GM23248 (cell line): ENCODE measurements around the gene SMTNL2. TPM values are rescaled to one million over a fixed set of nuclear protein-coding genes. Genes with fewer than 3 reads are reported as not detected.

Experiments
- DNase-seq: peaks from one replicate; pipeline ENCODE4 v3.0.0-alpha.2; 2015
- H2AFZ ChIP-seq: fragments of 200-600 bp; sonication (generic); 2 replicates; pipeline ENCODE4 v1.6.1; 2016; ENCODE audit warnings: antibody characterized with exemption
- H3F3A ChIP-seq: fragments of 200-600 bp; sonication (generic); 2 replicates; pipeline ENCODE4 v1.6.1; 2016; ENCODE audit warnings: mild to moderate bottlenecking, antibody characterized with exemption, mixed run types; ENCODE audit not compliant: insufficient read depth
- H3K27ac ChIP-seq: fragments of 200-600 bp; sonication (generic); 2 replicates; pipeline ENCODE4 v1.5.1; 2016; ENCODE audit warnings: mild to moderate bottlenecking
- H3K27me3 ChIP-seq: fragments of 200-600 bp; sonication (generic); replicated peaks from 2 replicates; pipeline ENCODE4 v1.6.1; 2016; ENCODE audit warnings: mild to moderate bottlenecking; ENCODE audit not compliant: insufficient read depth
- H3K36me3 ChIP-seq: fragments of 200-600 bp; sonication (generic); 2 replicates; pipeline ENCODE4 v1.6.1; 2016; ENCODE audit warnings: low read depth, mild to moderate bottlenecking
- H3K4me1 ChIP-seq: fragments of 200-600 bp; sonication (generic); 2 replicates; pipeline ENCODE4 v1.6.1; 2016; ENCODE audit warnings: mild to moderate bottlenecking; ENCODE audit not compliant: insufficient read depth
- H3K4me2 ChIP-seq: fragments of 200-600 bp; sonication (generic); one replicate; pipeline ENCODE4 v1.6.1; 2016; ENCODE audit warnings: mild to moderate bottlenecking; ENCODE audit not compliant: unreplicated experiment
- H3K4me3 ChIP-seq: fragments of 200-600 bp; sonication (generic); 2 replicates; pipeline ENCODE4 v1.5.1; 2016; ENCODE audit warnings: mild to moderate bottlenecking
- H3K79me2 ChIP-seq: fragments of 200-600 bp; sonication (generic); 2 replicates; pipeline ENCODE4 v1.6.1; 2016; ENCODE audit warnings: mild to moderate bottlenecking; ENCODE audit not compliant: insufficient read depth
- H3K9ac ChIP-seq: fragments of 200-600 bp; sonication (generic); 2 replicates; pipeline ENCODE4 v1.6.1; 2016; ENCODE audit warnings: mild to moderate bottlenecking
- H3K9me2 ChIP-seq: fragments of 200-600 bp; sonication (generic); 2 replicates; pipeline ENCODE4 v1.6.1; 2016; ENCODE audit warnings: mixed run types, mild to moderate bottlenecking, moderate library complexity; ENCODE audit not compliant: insufficient read depth
- H3K9me3 ChIP-seq: fragments of 200-600 bp; sonication (generic); one replicate; pipeline ENCODE4 v1.6.1; 2017; ENCODE audit warnings: low read depth
- H4K20me1 ChIP-seq: fragments of 200-600 bp; sonication (generic); 2 replicates; pipeline ENCODE4 v1.6.0; 2016; ENCODE audit not compliant: insufficient read depth
- EZH2 ChIP-seq: fragments of 200-600 bp; sonication (generic); IDR thresholded peaks from 2 replicates; pipeline ENCODE4 v1.6.1; 2018; ENCODE audit warnings: antibody characterized with exemption, mild to moderate bottlenecking; ENCODE audit not compliant: insufficient read depth, poor library complexity, severe bottlenecking
- EZH2phosphoT487 ChIP-seq: fragments of 200-600 bp; sonication (generic); IDR thresholded peaks from 2 replicates; pipeline ENCODE4 v1.6.1; 2018; ENCODE audit warnings: antibody characterized with exemption, moderate library complexity, mild to moderate bottlenecking, low read depth; ENCODE audit not compliant: insufficient read depth
- WGBS, 2 experiments: methylation state at CpG; one replicate each; pipeline ENCODE4 v1.1.6; 2015 to 2017; ENCODE audit warnings: low lambda C conversion rate in 2 of 2, low coverage in 1 of 2; ENCODE audit errors: missing lambda C conversion rate in 2 of 2; 5-methylcytosine and 5-hydroxymethylcytosine counted together
- in situ Hi-C: fragments of 300-500 bp; cut with MboI; formaldehyde crosslinking; loops from 2 replicates; pipeline ENCODE4 v1.15.0; 2020
- polyA plus RNA-seq: library from polyadenylated mRNA; unstranded; fragments of >200 nt; fragmentation: Nextera tagmentation; extraction: Ambion mirVana; gene quantifications from 2 replicates; pipeline ENCODE4 v1.2.1, GENCODE V29; 2016
- total RNA-seq: library from RNA; depleted of rRNA; stranded (reverse); fragments of >200 nt; shearing (Covaris generic); gene quantifications from 2 replicates; pipeline ENCODE4 v1.2.3, GENCODE V29; 2014

The SMTNL2 gene
- total and polyA plus RNA-seq, 2 experiments from 2014 or later: not detected

DNA sequence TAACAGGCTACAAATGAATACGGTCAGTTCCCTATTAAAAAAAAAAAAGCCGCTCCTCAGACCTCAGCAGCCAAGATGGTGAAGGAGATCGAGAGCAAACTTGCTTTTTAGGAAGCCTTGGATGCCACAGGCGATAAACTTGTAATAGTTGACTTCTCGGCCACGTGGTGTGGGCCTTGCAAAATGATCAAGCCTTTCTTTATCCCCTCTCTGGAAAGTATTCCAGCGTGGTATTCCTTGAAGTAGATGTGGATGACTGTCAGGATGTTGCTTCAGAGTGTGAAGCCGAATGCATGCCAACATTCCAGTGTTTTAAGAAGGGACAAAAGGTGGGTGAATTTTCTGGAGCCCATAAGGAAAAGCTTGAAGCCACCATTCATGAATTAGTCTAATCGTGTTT lies 12.2 kb upstream of the SMTNL2 start:
- DNase-seq: no peak
- 36 to 39% methylated on average over 9 of the region's 9 CpGs for WGBS, 2 experiments
- no peak for TF ChIP-seq EZH2
- no peak for TF ChIP-seq EZH2phosphoT487

DNA sequence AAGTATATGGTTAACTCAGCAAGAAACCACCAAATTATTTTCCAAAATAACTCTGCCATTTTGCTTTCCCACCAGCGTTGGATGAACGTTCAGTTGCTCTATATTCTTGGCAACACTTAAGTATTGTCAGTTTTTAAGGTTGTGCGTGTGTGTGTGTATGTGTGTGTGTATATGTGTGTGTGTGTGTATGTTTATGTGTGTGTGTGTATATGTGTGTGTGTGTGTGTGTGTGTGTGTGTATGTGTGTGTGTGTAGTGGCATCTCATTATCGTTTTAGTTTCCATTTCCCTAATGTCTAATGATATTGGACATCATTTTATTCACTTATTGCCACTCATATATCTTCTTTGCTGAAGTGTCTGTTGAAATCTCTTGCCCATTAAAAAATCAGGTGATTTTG lies 11.2 kb upstream of the SMTNL2 start:
- 48 to 71% methylated on average over 4 of the region's 4 CpGs for WGBS, 2 experiments
- Histone ChIP-seq H2AFZ (no peak overlapping the region), H3K9ac (no peak overlapping the region), H3K27ac (no peak overlapping the region), H3K4me2 (no peak overlapping the region), H3K36me3 (no peaks in the 10 kb centered on the region), H4K20me1 (no peaks in the 10 kb centered on the region), H3F3A (no peaks in the 10 kb centered on the region), H3K4me1 (no peaks in the 10 kb centered on the region), H3K9me3 (no peaks in the 10 kb centered on the region), H3K79me2 (no peaks in the 10 kb centered on the region), H3K4me3 (no peak overlapping the region), H3K27me3 (0 out of 2 replicates have a peak, but pooled peaks cover 5% of the 10 kb centered on the region), H3K9me2 (no peaks in the 10 kb centered on the region)
- in situ Hi-C loops: no loop called here
- no peak for DNase-seq
- TF ChIP-seq EZH2phosphoT487 (no peak), EZH2 (no peak)

More for the DNA sequence above, 12.2 kb upstream of the SMTNL2 start:
- no peak overlapping the region for H3K4me2 ChIP-seq
- H3F3A ChIP-seq: no peaks in the 10 kb centered on the region
- no peaks in the 10 kb centered on the region for H3K9me3 ChIP-seq
- no peaks in the 10 kb centered on the region for H3K4me1 ChIP-seq
- no peaks in the 10 kb centered on the region for H4K20me1 ChIP-seq
- H2AFZ ChIP-seq: no peak overlapping the region
- H3K79me2 ChIP-seq: no peaks in the 10 kb centered on the region
- no peak overlapping the region for H3K9ac ChIP-seq
- H3K27ac ChIP-seq: no peak overlapping the region
- no peaks in the 10 kb centered on the region for H3K36me3 ChIP-seq
- in situ Hi-C loops: no loop called here
- no peaks in the 10 kb centered on the region for H3K9me2 ChIP-seq
- H3K27me3 ChIP-seq: 0 out of 2 replicates have a peak, but pooled peaks cover 5% of the 10 kb centered on the region
- no peak overlapping the region for H3K4me3 ChIP-seq

DNA sequence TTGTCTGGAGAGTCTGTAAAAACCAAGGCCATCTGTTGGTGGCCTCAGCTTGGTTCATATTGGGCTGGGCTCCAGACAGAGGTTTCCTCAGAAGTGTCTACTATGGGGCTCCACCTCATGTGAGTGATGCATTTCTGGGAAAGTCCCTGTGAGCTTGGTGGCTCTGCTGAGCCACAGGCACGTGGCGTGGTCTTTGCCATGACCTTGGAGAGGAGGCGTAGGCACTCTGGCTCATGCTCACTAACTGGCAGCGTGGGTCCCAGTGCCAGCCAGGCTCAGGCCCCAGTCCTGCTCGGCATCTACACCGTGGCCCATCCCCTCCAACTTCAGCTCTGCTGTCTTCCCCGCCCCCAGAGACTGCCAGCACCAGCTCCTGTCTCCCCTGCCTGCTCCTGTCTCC lies 10.7 kb upstream of the SMTNL2 start:
- DNase-seq: peak; percentile 38
- H4K20me1 ChIP-seq: no peaks in the 10 kb centered on the region
- H3K9me2 ChIP-seq: no peaks in the 10 kb centered on the region
- no peaks in the 10 kb centered on the region for H3K4me1 ChIP-seq
- in situ Hi-C loops: no loop called here
- TF ChIP-seq EZH2phosphoT487 (no peak), EZH2 (no peak)
- H3K27me3 ChIP-seq: 0 out of 2 replicates have a peak, but pooled peaks cover 5% of the 10 kb centered on the region
- no peaks in the 10 kb centered on the region for H3K9me3 ChIP-seq
- no peak overlapping the region for H3K9ac ChIP-seq
- no peak overlapping the region for H3K4me2 ChIP-seq
- H3F3A ChIP-seq: no peaks in the 10 kb centered on the region
- no peak overlapping the region for H3K27ac ChIP-seq
- no peaks in the 10 kb centered on the region for H3K36me3 ChIP-seq
- WGBS, 2 experiments: 42 to 46% methylated on average over 7 of the region's 7 CpGs
- no peak overlapping the region for H2AFZ ChIP-seq
- no peak overlapping the region for H3K4me3 ChIP-seq
- no peaks in the 10 kb centered on the region for H3K79me2 ChIP-seq

DNA sequence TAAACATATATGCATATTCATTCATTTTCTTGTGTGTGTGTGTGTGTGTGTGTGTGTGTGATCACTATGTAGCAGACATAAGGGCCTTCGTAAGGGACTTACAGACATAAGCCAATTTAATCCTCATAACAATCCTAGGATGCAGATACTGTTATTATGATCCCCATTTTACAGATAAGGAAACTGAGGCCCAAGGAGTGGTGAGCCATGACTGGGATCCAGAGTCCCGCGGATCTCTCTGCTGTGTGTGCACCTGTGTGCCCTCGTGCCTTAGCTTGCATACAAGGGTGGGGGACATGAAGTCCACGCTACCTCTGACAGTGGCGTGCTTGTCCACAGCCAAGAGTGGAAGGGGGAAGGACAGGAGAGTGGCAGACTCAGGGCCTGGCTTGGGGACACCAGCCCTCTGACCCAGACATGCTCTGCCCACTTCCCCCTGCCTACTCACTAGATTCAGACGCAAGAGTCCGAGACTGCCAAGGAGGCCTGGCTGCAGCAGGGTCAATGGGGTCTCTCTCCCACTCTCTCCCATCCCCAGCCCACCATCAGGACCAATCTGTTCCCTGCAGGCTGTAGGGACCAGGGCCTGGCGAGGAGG lies 9.8 kb upstream of the SMTNL2 start:
- DNase-seq: no peak
- no peaks in the 10 kb centered on the region for H3K79me2 ChIP-seq
- TF ChIP-seq EZH2: no peak
- TF ChIP-seq EZH2phosphoT487: no peak
- H3K9me3 ChIP-seq: no peaks in the 10 kb centered on the region
- no peaks in the 10 kb centered on the region for H3K9me2 ChIP-seq
- H3K4me1 ChIP-seq: no peaks in the 10 kb centered on the region
- H3K36me3 ChIP-seq: no peaks in the 10 kb centered on the region
- no peak overlapping the region for H3K27ac ChIP-seq
- no peak overlapping the region for H3K4me3 ChIP-seq
- H2AFZ ChIP-seq: no peak overlapping the region
- H3K4me2 ChIP-seq: no peak overlapping the region
- 78 to 84% methylated on average over 9 of the region's 9 CpGs for WGBS, 2 experiments
- H3K9ac ChIP-seq: no peak overlapping the region
- in situ Hi-C loops: no loop called here
- H3K27me3 ChIP-seq: 0 out of 2 replicates have a peak, but pooled peaks cover 5% of the 10 kb centered on the region
- no peaks in the 10 kb centered on the region for H4K20me1 ChIP-seq
- H3F3A ChIP-seq: no peaks in the 10 kb centered on the region

DNA sequence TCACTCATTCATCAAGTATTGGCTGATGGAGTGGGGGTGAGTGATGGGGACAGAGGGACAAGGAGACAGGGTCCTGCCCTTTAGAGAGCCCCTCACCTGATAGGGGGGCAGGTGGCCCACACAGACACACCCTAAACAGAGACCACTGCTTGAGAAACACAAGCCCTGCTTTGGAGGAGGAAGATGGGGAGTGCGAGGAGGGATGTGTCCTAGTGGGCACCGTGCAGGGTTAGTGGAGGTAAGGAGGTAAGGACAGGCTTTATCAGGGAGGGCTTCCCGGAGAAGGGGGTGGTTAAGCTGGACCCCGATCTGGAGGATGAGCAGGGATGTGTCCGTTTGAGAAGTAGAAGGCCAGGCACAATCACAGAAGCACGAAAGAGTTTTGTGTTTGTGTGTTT lies 8.2 kb upstream of the SMTNL2 start:
- no peaks in the 10 kb centered on the region for H3K79me2 ChIP-seq
- 0 out of 2 replicates have a peak, but pooled peaks cover 5% of the 10 kb centered on the region for H3K27me3 ChIP-seq
- H3K9ac ChIP-seq: no peak overlapping the region
- H3K4me1 ChIP-seq: no peaks in the 10 kb centered on the region
- no peaks in the 10 kb centered on the region for H4K20me1 ChIP-seq
- no peaks in the 10 kb centered on the region for H3F3A ChIP-seq
- no peaks in the 10 kb centered on the region for H3K9me2 ChIP-seq
- no peak overlapping the region for H2AFZ ChIP-seq
- no peak for DNase-seq
- no peak overlapping the region for H3K27ac ChIP-seq
- no peak for TF ChIP-seq EZH2phosphoT487
- no peak for TF ChIP-seq EZH2
- H3K9me3 ChIP-seq: no peaks in the 10 kb centered on the region
- no peak overlapping the region for H3K4me2 ChIP-seq
- H3K4me3 ChIP-seq: no peak overlapping the region
- H3K36me3 ChIP-seq: no peaks in the 10 kb centered on the region
- 46 to 57% methylated on average over 6 of the region's 6 CpGs for WGBS, 2 experiments
- in situ Hi-C loops: no loop called here
